Suprapubic skin (tissue), 3 donors: Measurements from ENCODE around the gene CD151.

Experiments
- EP300 ChIP-seq: sonication (generic); formaldehyde crosslinking; IDR thresholded peaks from one replicate; pipeline ENCODE4 v1.6.1; 2017; ENCODE audit warnings: antibody characterized with exemption
- POLR2A ChIP-seq, 2 donors: fragments of 450-650 bp; IDR thresholded peaks; one replicate each; pipeline ENCODE4 v1.6.1; 2017; ENCODE audit warnings: antibody characterized with exemption in 2 of 2, mild to moderate bottlenecking in 2 of 2, moderate library complexity in 2 of 2
- TF ChIP-seq, protein P1 (sequence below), 2 donors: fragments of 200-600 bp in 1 of 2; fragments of 450-650 bp in 1 of 2; sonication (generic) in 1 of 2; IDR thresholded peaks; one replicate each; pipeline ENCODE4 v1.5.1; 2016 to 2019; ENCODE audit warnings: antibody characterized with exemption in 2 of 2, mild to moderate bottlenecking in 1 of 2, moderate library complexity in 1 of 2

DNA sequence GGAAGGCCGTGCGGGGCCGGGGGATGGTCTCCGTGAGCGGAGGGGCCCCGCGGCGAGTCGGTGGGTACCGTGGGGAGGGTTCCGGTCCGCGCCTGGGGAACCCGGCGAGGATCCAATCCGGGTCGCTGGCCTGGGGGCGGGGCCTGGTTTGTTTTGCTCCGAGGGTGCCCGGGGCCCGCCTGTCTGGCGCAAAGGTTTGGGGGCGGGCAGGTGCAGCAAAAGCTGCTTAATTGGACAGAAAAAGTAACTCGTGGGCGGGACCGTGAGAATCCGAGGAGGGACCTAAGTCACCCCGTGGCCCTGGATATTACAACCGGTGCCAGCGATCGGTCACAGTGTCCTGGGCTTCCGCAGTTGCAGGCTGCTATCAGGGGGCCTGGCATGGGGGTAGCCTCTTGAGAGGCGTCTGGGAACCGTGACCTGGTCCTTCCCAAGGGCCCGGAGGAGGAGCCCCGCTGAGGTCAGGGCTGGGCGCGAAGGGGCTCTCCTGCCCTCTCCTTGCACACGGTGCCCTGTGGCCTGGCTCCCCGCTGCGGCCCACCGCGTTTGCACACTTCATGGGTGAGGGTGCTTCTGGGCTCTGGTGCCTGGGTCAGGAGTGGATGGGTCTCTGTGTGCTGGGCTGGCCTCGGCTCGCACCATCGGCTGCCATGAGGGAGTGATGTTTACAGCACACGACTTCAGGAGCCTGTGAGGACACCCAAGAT is 12.7 kb upstream of the CD151 start:
- TF ChIP-seq, protein P1, sequence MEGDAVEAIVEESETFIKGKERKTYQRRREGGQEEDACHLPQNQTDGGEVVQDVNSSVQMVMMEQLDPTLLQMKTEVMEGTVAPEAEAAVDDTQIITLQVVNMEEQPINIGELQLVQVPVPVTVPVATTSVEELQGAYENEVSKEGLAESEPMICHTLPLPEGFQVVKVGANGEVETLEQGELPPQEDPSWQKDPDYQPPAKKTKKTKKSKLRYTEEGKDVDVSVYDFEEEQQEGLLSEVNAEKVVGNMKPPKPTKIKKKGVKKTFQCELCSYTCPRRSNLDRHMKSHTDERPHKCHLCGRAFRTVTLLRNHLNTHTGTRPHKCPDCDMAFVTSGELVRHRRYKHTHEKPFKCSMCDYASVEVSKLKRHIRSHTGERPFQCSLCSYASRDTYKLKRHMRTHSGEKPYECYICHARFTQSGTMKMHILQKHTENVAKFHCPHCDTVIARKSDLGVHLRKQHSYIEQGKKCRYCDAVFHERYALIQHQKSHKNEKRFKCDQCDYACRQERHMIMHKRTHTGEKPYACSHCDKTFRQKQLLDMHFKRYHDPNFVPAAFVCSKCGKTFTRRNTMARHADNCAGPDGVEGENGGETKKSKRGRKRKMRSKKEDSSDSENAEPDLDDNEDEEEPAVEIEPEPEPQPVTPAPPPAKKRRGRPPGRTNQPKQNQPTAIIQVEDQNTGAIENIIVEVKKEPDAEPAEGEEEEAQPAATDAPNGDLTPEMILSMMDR (IDR thresholded peaks at IDR 0.05), result no peak
- peak in 1 of 2 donors; percentile 44 for TF ChIP-seq POLR2A (IDR thresholded peaks at IDR 0.05)
- TF ChIP-seq EP300, result no peak
